Fibroblast of skin of left biceps (primary cell): ENCODE data around the gene GOSR1.
"Not testable (repeated sequence)": the region's sequence is repeated elsewhere in the genome, so short reads cannot be mapped to it uniquely, and the experiment has no call there.

Experiments used
- DNase-seq, 2 experiments: peaks; one replicate each; pipeline ENCODE4 v3.0.0-alpha.2; 2013; ENCODE audit warnings: low read depth in 2 of 2

The GOSR1 gene

GRCh38 chr17:30477083-30477773, at the start of gene GOSR1:
Gene GOSR1 (plus strand): TSS chr17:30477408. CDS start chr17:30477434, 26 bp downstream.
- peak; percentile 81 to 84 for DNase-seq

- DNase-seq, result no peak
These were observed 49.6 kb upstream of the GOSR1 start for GRCh38 chr17:30427611-30428010.

GRCh38 chr17:30429155-30429554, 48.1 kb upstream of the GOSR1 start:
- DNase-seq, result peak; percentile 38 to 42

- peak; percentile 56 to 58 for DNase-seq
These were observed 43.7 kb upstream of the GOSR1 start for GRCh38 chr17:30433514-30433913.

GRCh38 chr17:30436729-30437128, 40.5 kb upstream of the GOSR1 start:
- DNase-seq, result no peak

GRCh38 chr17:30443721-30444120, 33.5 kb upstream of the GOSR1 start:
- no peak for DNase-seq

GRCh38 chr17:30446640-30447039, 30.6 kb upstream of the GOSR1 start:
- not testable (repeated sequence) for DNase-seq

- no peak for DNase-seq
These were observed 27.7 kb upstream of the GOSR1 start for GRCh38 chr17:30449480-30449879.

GRCh38 chr17:30450125-30451027, 26.8 kb upstream of the GOSR1 start:
- no peak for DNase-seq

GRCh38 chr17:30454635-30455034, 22.6 kb upstream of the GOSR1 start:
- no peak for DNase-seq

- no peak for DNase-seq
These were observed 18.8 kb upstream of the GOSR1 start for GRCh38 chr17:30458371-30458770.

- not testable (repeated sequence) for DNase-seq
These were observed 18.3 kb upstream of the GOSR1 start for GRCh38 chr17:30458797-30459413.

- DNase-seq, result no peak
These were observed 8.7 kb upstream of the GOSR1 start for GRCh38 chr17:30468465-30468864.

GRCh38 chr17:30472238-30472890, 4.8 kb upstream of the GOSR1 start:
- no peak for DNase-seq

GRCh38 chr17:30475206-30475605, 2.0 kb upstream of the GOSR1 start:
- DNase-seq, result no peak

- no peak for DNase-seq
These were observed 504 bp upstream of the GOSR1 start for GRCh38 chr17:30476726-30477082.

GRCh38 chr17:30477774-30478115, 537 bp downstream of the GOSR1 start:
- DNase-seq, result no peak

- DNase-seq, result no peak
These were observed 5.3 kb downstream of the GOSR1 start for GRCh38 chr17:30482555-30482954.

GRCh38 chr17:30483159-30483558, 6.0 kb downstream of the GOSR1 start:
- DNase-seq, result no peak

- DNase-seq, result no peak
These were observed 16.6 kb downstream of the GOSR1 start for GRCh38 chr17:30493780-30494179.

- DNase-seq, result no peak
These were observed 18.4 kb downstream of the GOSR1 start for GRCh38 chr17:30495586-30495985.

- no peak for DNase-seq
These were observed 26.4 kb downstream of the GOSR1 start for GRCh38 chr17:30503558-30503957.
